CD4-positive, alpha-beta T cell treated with Interleukin-12 subunit alpha and Interleukin-12 subunit beta, for 1 hour (primary cell): ENCODE measurements around the gene RGSL1.

Experiments used
- DNase-seq: peaks from one replicate; pipeline ENCODE4 v3.0.0-alpha.2; 2020

Gene RGSL1

GRCh38 chr1:182595641-182596240 is 145.8 kb downstream of the RGSL1 start:
- peak; percentile 66 for DNase-seq

- no peak for DNase-seq
These were observed 147.0 kb downstream of the RGSL1 start for GRCh38 chr1:182596934-182597333.

- DNase-seq: no peak
These were observed 148.3 kb downstream of the RGSL1 start for GRCh38 chr1:182598296-182598695.

GRCh38 chr1:182599339-182599738 is 149.4 kb downstream of the RGSL1 start:
- no peak for DNase-seq

- no peak for DNase-seq
These were observed 150.2 kb downstream of the RGSL1 start for GRCh38 chr1:182600036-182600713.

GRCh38 chr1:182600745-182601415 is 150.9 kb downstream of the RGSL1 start:
- no peak for DNase-seq

- peak; percentile 80 for DNase-seq
These were observed 151.5 kb downstream of the RGSL1 start for GRCh38 chr1:182601416-182601786.

- no peak for DNase-seq
These were observed 152.0 kb downstream of the RGSL1 start for GRCh38 chr1:182601913-182602312.

GRCh38 chr1:182602935-182603645 is 153.1 kb downstream of the RGSL1 start:
- peak; percentile 49 for DNase-seq

- no peak for DNase-seq
These were observed 153.8 kb downstream of the RGSL1 start for GRCh38 chr1:182603646-182604174.

GRCh38 chr1:182604175-182605164 is 154.5 kb downstream of the RGSL1 start, which contains the start of gene RGS16:
TSS of gene RGS16 (minus strand) at chr1:182604389. CDS start at chr1:182604259, 130 bp downstream.
- DNase-seq: peak; percentile 93

- no peak for DNase-seq
These were observed 157.6 kb downstream of the RGSL1 start for GRCh38 chr1:182607566-182607965.

GRCh38 chr1:182608236-182608635 is 158.3 kb downstream of the RGSL1 start:
- no peak for DNase-seq

- DNase-seq: no peak
These were observed 159.1 kb downstream of the RGSL1 start for GRCh38 chr1:182608845-182609610.
